A549 (cell line): ENCODE results near the gene ESPN. TPM values are rescaled to one million over a fixed set of nuclear protein-coding genes. Genes with fewer than 3 reads are reported as not detected.

Experiments
- ATAC-seq, 2 experiments: fragments of 200-7000 bp in 1 of 2; fragments of >200 bp in 1 of 2; cut with Nextera tagmentation in 1 of 2; cut with Tn5 transposase in 1 of 2; 3 replicates each; pipeline versions ENCODE4 v1.8.0 to v1.9.1; 2018 to 2020; ENCODE audit warnings: mild to moderate bottlenecking in 1 of 2, moderate library complexity in 1 of 2
- CTCF ChIA-PET: fragments of 300-600 bp; sonication (Branson Sonifier 250); formaldehyde crosslinking; extraction: SDS; loops from one replicate; lab custom pipeline; 2021; ENCODE audit warnings: antibody characterized with exemption, inconsistent platforms; lab: Yijun Ruan, JAX
- POLR2A ChIA-PET: fragments of 350-600 bp; formaldehyde crosslinking; extraction: SDS; loops from one replicate; lab custom pipeline; 2021; ENCODE audit warnings: antibody characterized with exemption, inconsistent platforms; lab: Yijun Ruan, JAX
- DNase-seq, 2 experiments: peaks; one replicate each; pipeline versions ENCODE4 v3.0.0 to v3.0.0-alpha.2; 2011 to 2016; ENCODE audit warnings: low read depth in 1 of 2, low spot score in 1 of 2
- FAIRE-seq: peaks from 2 replicates; lab custom pipeline; 2011; peaks lifted over from hg19 to GRCh38; lab: Jason Lieb, UNC
- H3K27ac ChIP-seq, 2 experiments: fragments of >200 bp; sonication (Bioruptor Twin); formaldehyde crosslinking; 3 replicates each; pipeline ENCODE4 v1.5.1; 2016 to 2017
- H3K4me1 ChIP-seq: fragments of >200 bp; sonication (Bioruptor Twin); formaldehyde crosslinking; 3 replicates; pipeline ENCODE4 v1.6.1; 2016
- H3K4me2 ChIP-seq: fragments of >200 bp; sonication (Bioruptor Twin); formaldehyde crosslinking; 3 replicates; pipeline ENCODE4 v1.6.1; 2016
- H3K4me3 ChIP-seq: fragments of >200 bp; sonication (Bioruptor Twin); formaldehyde crosslinking; 3 replicates; pipeline ENCODE4 v1.5.1; 2016
- H3K9me3 ChIP-seq: fragments of >200 bp; sonication (Bioruptor Twin); formaldehyde crosslinking; 3 replicates; pipeline ENCODE4 v1.6.1; 2016
- CBX2 ChIP-seq: fragments of 200-600 bp; sonication (generic); IDR thresholded peaks from 2 replicates; pipeline ENCODE4 v1.6.1; 2016; ENCODE audit warnings: low read depth, mild to moderate bottlenecking, borderline replicate concordance
- CEBPB ChIP-seq, 2 experiments: fragments of >200 bp in 1 of 2; sonication (Bioruptor Twin) in 1 of 2; formaldehyde crosslinking in 1 of 2; IDR thresholded peaks; 2 replicates each; pipeline ENCODE4 v1.6.1; 2012 to 2016
- CHD2 ChIP-seq: fragments of 150-350 bp; IDR thresholded peaks from 2 replicates; pipeline ENCODE4 v1.6.1; 2014; ENCODE audit warnings: low read length; ENCODE audit not compliant: partially characterized antibody
- EP300 ChIP-seq, 2 experiments: fragments of >200 bp; sonication (Bioruptor Twin); formaldehyde crosslinking; IDR thresholded peaks; 2 replicates in 1 of 2; 3 replicates in 1 of 2; pipeline ENCODE4 v1.6.1; 2016 to 2017
- FOSB ChIP-seq: fragments of 250-450 bp; sonication (Bioruptor Pico); IDR thresholded peaks from 2 replicates; pipeline ENCODE4 v1.5.0; 2020; ENCODE audit warnings: mild to moderate bottlenecking, moderate library complexity
- FOXS1 ChIP-seq: fragments of 250-450 bp; sonication (Bioruptor Pico); IDR thresholded peaks from 2 replicates; pipeline ENCODE4 v1.5.0; 2020; ENCODE audit warnings: mild to moderate bottlenecking, moderate library complexity
- HEYL ChIP-seq: fragments of 250-450 bp; sonication (Bioruptor Pico); IDR thresholded peaks from 2 replicates; pipeline ENCODE4 v1.8.0; 2021; ENCODE audit warnings: mild to moderate bottlenecking, moderate library complexity
- HOXB13 ChIP-seq: fragments of 250-450 bp; sonication (Bioruptor Pico); IDR thresholded peaks from 2 replicates; pipeline ENCODE4 v1.5.0; 2020; ENCODE audit warnings: low read depth, mild to moderate bottlenecking, moderate library complexity
- JUNB ChIP-seq: fragments of >200 bp; sonication (Bioruptor Twin); formaldehyde crosslinking; IDR thresholded peaks from 2 replicates; pipeline ENCODE4 v1.6.1; 2016
- KDM1A ChIP-seq: fragments of 200-600 bp; sonication (generic); IDR thresholded peaks from 2 replicates; pipeline ENCODE4 v1.6.1; 2016; ENCODE audit warnings: low read depth, mild to moderate bottlenecking
- MYC ChIP-seq: IDR thresholded peaks from 2 replicates; pipeline ENCODE4 v1.6.1; 2012; ENCODE audit warnings: mild to moderate bottlenecking, inconsistent platforms, low read length, improper control_type of control experiment, borderline replicate concordance
- RAD21 ChIP-seq, 2 experiments: fragments of >200 bp in 1 of 2; sonication (Bioruptor Twin) in 1 of 2; formaldehyde crosslinking in 1 of 2; IDR thresholded peaks in 1 of 2; conservative IDR thresholded peaks in 1 of 2; 2 replicates in 1 of 2; 3 replicates in 1 of 2; pipeline ENCODE4 v1.6.1; 2012 to 2018; ENCODE audit warnings: inconsistent platforms in 1 of 2
- RFX5 ChIP-seq: fragments of 450-650 bp; IDR thresholded peaks from 2 replicates; pipeline ENCODE4 v1.7.1; 2014; ENCODE audit warnings: antibody characterized with exemption, mild to moderate bottlenecking, moderate library complexity
- SMC3 ChIP-seq: fragments of >200 bp; sonication (Bioruptor Twin); formaldehyde crosslinking; IDR thresholded peaks from 3 replicates; pipeline ENCODE4 v1.6.1; 2018; ENCODE audit warnings: inconsistent platforms
- WGBS: methylation state at CpG from one replicate; pipeline ENCODE4 v1.1.6; 2017; ENCODE audit errors: missing lambda C conversion rate; 5-methylcytosine and 5-hydroxymethylcytosine counted together
- polyA plus RNA-seq, 4 experiments: library from polyadenylated mRNA; depleted of rRNA in 3 of 4; stranded (reverse); fragments of >200 nt; fragmentation: RNase III in 1 of 4; extraction: RNeasy Plus Mini Kit Qiagen cat#74134 plus additional on column Dnase treatment in 1 of 4; gene quantifications; 2 replicates in 3 of 4; 3 replicates in 1 of 4; pipeline ENCODE4 v1.2.3, GENCODE V29; 2011 to 2017
- TF ChIP-seq, protein P1 (sequence below): fragments of 250-450 bp; sonication (Bioruptor Pico); IDR thresholded peaks from 2 replicates; pipeline ENCODE4 v1.5.0; 2021; ENCODE audit warnings: mild to moderate bottlenecking, moderate library complexity, borderline replicate concordance
- TF ChIP-seq, protein P2 (sequence below): IDR thresholded peaks from 2 replicates; pipeline ENCODE4 v1.6.1; 2012
- TF ChIP-seq, protein P3 (sequence below): fragments of 150-350 bp; IDR thresholded peaks from 2 replicates; pipeline ENCODE4 v1.6.1; 2014; ENCODE audit warnings: low read depth, mild to moderate bottlenecking, low read length
- TF ChIP-seq, protein P4 (sequence below): fragments of 450-650 bp; IDR thresholded peaks from 2 replicates; pipeline ENCODE4 v1.6.1; 2014; ENCODE audit warnings: antibody characterized with exemption

Gene ESPN
- polyA plus RNA-seq, 2 of the 4 experiments (the other 2 are of a cell fraction), result 0.22 to 0.28 TPM

DNA sequence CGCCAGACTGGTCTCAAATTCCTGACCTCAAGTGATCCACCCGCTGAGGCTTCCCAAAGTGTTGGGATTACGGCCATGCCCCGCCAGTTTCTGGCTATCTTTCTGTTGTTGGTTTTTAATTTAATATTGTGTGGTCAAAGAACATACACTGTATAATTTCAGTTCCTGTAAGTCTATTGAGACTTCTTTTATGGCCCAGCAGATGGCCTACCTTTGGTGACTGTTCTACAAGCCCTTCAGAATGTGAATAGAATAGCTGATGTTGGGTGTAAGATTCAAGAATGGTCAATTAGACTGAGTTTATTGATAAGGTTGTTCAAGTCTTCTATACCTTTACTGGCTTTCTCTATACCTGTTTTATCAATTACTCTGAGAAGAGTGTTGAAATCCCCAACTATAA lies 15.5 kb upstream of the ESPN start:
- DNase-seq, result no peak
- Histone ChIP-seq H3K9me3 (no peaks in the 10 kb centered on the region), H3K27ac (no peak overlapping the region), H3K4me2 (no peak overlapping the region), H3K4me1 (peaks cover 24% of the 10 kb centered on the region)
- ChIA-PET CTCF (interaction anchor here (1.0 to 34.5 kb wide), 3 partner anchors 42 to 80 kb away, joined by 3 to 575 read pairs (median 48); no protein-coding TSS in a partner anchor), POLR2A (no interaction called here)
- FAIRE-seq, result no peak
- WGBS, result 97% methylated on average over 4 of the region's 4 CpGs
- ATAC-seq, result no peak
- TF ChIP-seq CBX2, result no peak
- no peak for TF ChIP-seq HOXB13 (CRISPR knock-in tag)
- TF ChIP-seq, protein P1, sequence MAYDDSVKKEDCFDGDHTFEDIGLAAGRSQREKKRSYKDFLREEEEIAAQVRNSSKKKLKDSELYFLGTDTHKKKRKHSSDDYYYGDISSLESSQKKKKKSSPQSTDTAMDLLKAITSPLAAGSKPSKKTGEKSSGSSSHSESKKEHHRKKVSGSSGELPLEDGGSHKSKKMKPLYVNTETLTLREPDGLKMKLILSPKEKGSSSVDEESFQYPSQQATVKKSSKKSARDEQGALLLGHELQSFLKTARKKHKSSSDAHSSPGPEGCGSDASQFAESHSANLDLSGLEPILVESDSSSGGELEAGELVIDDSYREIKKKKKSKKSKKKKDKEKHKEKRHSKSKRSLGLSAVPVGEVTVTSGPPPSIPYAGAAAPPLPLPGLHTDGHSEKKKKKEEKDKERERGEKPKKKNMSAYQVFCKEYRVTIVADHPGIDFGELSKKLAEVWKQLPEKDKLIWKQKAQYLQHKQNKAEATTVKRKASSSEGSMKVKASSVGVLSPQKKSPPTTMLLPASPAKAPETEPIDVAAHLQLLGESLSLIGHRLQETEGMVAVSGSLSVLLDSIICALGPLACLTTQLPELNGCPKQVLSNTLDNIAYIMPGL (CRISPR knock-in tag), result no peak
- TF ChIP-seq, protein P2, sequence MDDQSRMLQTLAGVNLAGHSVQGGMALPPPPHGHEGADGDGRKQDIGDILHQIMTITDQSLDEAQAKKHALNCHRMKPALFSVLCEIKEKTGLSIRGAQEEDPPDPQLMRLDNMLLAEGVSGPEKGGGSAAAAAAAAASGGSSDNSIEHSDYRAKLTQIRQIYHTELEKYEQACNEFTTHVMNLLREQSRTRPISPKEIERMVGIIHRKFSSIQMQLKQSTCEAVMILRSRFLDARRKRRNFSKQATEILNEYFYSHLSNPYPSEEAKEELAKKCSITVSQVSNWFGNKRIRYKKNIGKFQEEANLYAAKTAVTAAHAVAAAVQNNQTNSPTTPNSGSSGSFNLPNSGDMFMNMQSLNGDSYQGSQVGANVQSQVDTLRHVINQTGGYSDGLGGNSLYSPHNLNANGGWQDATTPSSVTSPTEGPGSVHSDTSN, result no peak
- TF ChIP-seq RAD21 (conservative IDR thresholded peaks at IDR 0.05 in 1 of 2, IDR thresholded peaks at IDR 0.05 in 1 of 2), result no peak
- TF ChIP-seq FOSB (CRISPR knock-in tag), result no peak
- TF ChIP-seq, all 56 proteins: peak for 0
- no peak overlapping the region for H3K4me3 ChIP-seq

DNA sequence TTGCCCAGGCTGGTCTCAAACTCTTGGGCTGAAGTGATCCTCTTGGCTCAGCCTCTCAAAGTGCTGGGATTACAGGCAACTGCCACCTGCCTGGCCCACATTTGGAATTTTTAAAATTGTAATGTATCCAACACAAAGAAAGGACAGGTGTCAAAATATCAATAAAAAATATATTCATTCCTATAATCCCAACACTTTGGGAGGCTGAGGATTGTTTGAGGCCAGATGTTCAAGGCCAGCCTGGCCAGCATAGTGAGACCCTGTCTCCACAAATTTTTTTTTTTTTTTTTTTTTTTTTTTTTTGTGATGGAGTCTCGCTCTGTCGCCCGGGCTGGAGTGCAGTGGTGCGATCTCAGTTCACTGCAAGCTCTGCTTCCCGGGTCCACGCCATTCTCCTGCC lies 14.8 kb upstream of the ESPN start:
- ChIA-PET CTCF (interaction anchor here (0.7 to 34.5 kb wide), 4 partner anchors 42 to 237 kb away, joined by 3 to 575 read pairs (median 26); no protein-coding TSS in a partner anchor), POLR2A (no interaction called here)
- no peak for DNase-seq
- H3K4me1 ChIP-seq, result peaks cover 31% of the 10 kb centered on the region
- no peak overlapping the region for H3K27ac ChIP-seq
- no peak for FAIRE-seq
- H3K4me3 ChIP-seq, result no peak overlapping the region
- ATAC-seq, result no peak
- no peak overlapping the region for H3K4me2 ChIP-seq
- no peak for TF ChIP-seq SMC3
- TF ChIP-seq, protein P3, sequence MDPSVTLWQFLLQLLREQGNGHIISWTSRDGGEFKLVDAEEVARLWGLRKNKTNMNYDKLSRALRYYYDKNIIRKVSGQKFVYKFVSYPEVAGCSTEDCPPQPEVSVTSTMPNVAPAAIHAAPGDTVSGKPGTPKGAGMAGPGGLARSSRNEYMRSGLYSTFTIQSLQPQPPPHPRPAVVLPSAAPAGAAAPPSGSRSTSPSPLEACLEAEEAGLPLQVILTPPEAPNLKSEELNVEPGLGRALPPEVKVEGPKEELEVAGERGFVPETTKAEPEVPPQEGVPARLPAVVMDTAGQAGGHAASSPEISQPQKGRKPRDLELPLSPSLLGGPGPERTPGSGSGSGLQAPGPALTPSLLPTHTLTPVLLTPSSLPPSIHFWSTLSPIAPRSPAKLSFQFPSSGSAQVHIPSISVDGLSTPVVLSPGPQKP, result no peak
- no peak for TF ChIP-seq CHD2
- no peak for TF ChIP-seq RFX5
- TF ChIP-seq, protein P4, sequence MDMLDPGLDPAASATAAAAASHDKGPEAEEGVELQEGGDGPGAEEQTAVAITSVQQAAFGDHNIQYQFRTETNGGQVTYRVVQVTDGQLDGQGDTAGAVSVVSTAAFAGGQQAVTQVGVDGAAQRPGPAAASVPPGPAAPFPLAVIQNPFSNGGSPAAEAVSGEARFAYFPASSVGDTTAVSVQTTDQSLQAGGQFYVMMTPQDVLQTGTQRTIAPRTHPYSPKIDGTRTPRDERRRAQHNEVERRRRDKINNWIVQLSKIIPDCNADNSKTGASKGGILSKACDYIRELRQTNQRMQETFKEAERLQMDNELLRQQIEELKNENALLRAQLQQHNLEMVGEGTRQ, result no peak
- TF ChIP-seq, protein P1 (CRISPR knock-in tag), result no peak
- 88% methylated on average over 6 of the region's 6 CpGs for WGBS
- H3K9me3 ChIP-seq, result no peaks in the 10 kb centered on the region

DNA sequence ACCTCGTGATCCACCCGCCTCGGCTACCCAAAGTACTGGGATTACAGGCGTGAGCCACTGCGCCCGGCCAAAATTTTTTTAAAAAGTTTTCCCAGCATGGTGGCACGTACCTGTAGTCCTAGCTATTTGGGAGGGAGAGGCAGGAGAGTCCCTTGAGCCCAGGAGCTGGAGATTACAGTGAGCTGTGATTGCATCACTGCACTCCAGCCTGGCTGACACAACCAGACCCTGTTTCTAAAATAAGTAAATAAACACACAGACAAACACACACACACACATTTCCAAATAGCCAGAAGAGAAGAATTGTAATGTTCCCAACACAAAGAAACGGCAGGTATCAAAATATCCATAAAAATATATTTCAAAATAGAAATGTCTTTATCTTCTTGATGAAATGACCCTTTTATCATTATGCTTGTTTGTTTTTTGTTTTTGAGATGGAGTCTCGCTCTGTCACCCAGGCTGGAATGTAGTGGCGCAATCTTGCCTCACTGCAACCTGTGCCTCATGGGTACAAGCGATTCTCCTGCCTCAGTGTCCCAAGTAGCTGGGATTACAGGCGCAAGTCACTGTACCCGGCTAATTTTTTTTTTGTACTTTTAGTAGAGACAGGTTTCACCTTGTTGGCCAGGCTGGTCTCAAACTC lies 14.2 kb upstream of the ESPN start:
- TF ChIP-seq MYC (no peak), EP300 (IDR thresholded peaks at IDR 0.05) (no peak), CEBPB (IDR thresholded peaks at IDR 0.05) (peak; percentile 28 to 60; a peak in 3 of 4 replicates), HEYL (CRISPR knock-in tag) (no peak), KDM1A (no peak), FOXS1 (CRISPR knock-in tag) (no peak), JUNB (no peak)
- DNase-seq (no peak), FAIRE-seq (no peak), ATAC-seq (no peak)
- H3K9me3 ChIP-seq, result no peaks in the 10 kb centered on the region
- H3K4me1 ChIP-seq, result peaks cover 37% of the 10 kb centered on the region
- H3K4me3 ChIP-seq, result no peak overlapping the region
- peak overlapping the region; percentile 15; the same call in 1 of the 3 replicates for H3K4me2 ChIP-seq
- no peak overlapping the region for H3K27ac ChIP-seq
- POLR2A ChIA-PET, result no interaction called here
- 73% methylated on average over 13 of the region's 13 CpGs for WGBS
- CTCF ChIA-PET, result interaction anchor here (0.7 to 34.5 kb wide), 7 partner anchors 9 to 236 kb away, joined by 3 to 575 read pairs (median 3); no protein-coding TSS in a partner anchor
